HG02884 (cell line): ENCODE results near the gene PSMD6.
A peak's percentile ranks its signal among the peaks of the same experiment; 100 is the strongest.

Experiments used
- ATAC-seq: cut with Tn5 transposase; IDR thresholded peaks from one replicate; pipeline ENCODE4 v1.9.1; 2021; ENCODE audit warnings: mild to moderate bottlenecking, moderate library complexity; ENCODE audit not compliant: unreplicated experiment

Gene PSMD6

GRCh38 chr3:63961891-63962290, 61.4 kb downstream of the PSMD6 start:
- ATAC-seq: peak; percentile 64
